ENCODE measurements around the gene IL7R. TPM values are rescaled to one million over a fixed set of nuclear protein-coding genes. Genes with fewer than 3 reads are reported as not detected.

The IL7R gene
- total RNA-seq, 1 experiment from 2014 or later: not detected

DNA sequence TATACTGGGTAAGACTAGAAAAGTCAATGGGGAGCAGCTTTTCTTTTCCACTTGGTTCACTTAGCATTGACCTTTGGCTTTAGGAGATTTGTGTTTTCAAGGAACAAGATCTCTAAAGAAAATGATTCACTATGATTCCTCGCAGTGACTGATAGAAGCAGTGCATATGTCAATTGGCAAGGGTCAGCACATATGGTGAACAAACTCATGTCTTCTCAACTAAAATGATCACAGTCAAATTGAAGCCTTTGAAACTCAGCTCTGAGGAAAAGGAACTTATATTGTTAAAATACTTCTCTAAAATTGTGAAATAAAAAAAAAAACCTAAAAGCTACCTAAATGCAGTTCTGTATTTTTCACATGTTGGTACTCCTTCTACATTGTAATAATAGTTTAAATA lies 43.2 kb upstream of the IL7R start:
- Histone ChIP-seq H3K27me3 (replicated peaks; ENCODE audit: control insufficient read depth, insufficient read depth, low read length) (no peaks in the 10 kb centered on the region), H3K36me3 (ENCODE audit: control insufficient read depth, insufficient read depth, low read length) (no peaks in the 10 kb centered on the region), H3K4me1 (0 out of 2 replicates have a peak, but pooled peaks cover 5% of the 10 kb centered on the region), H3K9me3 (no peaks in the 10 kb centered on the region), H3K4me3 (ENCODE audit: low read depth, low read length) (no peak overlapping the region)
- H3K4me1 Mint-ChIP-seq (ENCODE audit: low read depth, unreplicated experiment): no peaks in the 10 kb centered on the region
- no peak for DNase-seq
- H3K27ac Mint-ChIP-seq (ENCODE audit: unreplicated experiment): no peak overlapping the region
- intact Hi-C loops (cut with micrococcal nuclease; ENCODE audit: unreplicated experiment): no loop called here
- no peak overlapping the region for H3K4me3 Mint-ChIP-seq (ENCODE audit: unreplicated experiment)
- no peaks in the 10 kb centered on the region for H3K36me3 Mint-ChIP-seq (ENCODE audit: insufficient read depth, unreplicated experiment)
- ChIA-PET CTCF (interaction anchor here (0.8 to 0.9 kb wide), 2 partner anchors 28 to 111 kb away, joined by 3 read pairs; no protein-coding TSS in a partner anchor), POLR2A (no interaction called here)
- TF ChIP-seq, protein P1, sequence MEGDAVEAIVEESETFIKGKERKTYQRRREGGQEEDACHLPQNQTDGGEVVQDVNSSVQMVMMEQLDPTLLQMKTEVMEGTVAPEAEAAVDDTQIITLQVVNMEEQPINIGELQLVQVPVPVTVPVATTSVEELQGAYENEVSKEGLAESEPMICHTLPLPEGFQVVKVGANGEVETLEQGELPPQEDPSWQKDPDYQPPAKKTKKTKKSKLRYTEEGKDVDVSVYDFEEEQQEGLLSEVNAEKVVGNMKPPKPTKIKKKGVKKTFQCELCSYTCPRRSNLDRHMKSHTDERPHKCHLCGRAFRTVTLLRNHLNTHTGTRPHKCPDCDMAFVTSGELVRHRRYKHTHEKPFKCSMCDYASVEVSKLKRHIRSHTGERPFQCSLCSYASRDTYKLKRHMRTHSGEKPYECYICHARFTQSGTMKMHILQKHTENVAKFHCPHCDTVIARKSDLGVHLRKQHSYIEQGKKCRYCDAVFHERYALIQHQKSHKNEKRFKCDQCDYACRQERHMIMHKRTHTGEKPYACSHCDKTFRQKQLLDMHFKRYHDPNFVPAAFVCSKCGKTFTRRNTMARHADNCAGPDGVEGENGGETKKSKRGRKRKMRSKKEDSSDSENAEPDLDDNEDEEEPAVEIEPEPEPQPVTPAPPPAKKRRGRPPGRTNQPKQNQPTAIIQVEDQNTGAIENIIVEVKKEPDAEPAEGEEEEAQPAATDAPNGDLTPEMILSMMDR (IDR thresholded peaks at IDR 0.05; ENCODE audit: insufficient read depth in 1 of 2, low read depth in 1 of 2, low read length in 1 of 2, severe bottlenecking in 1 of 2, unreplicated experiment in 1 of 2): no peak
- BruUV-seq (replicated peaks): no TSS peak
- H3K9me3 Mint-ChIP-seq (ENCODE audit: unreplicated experiment): no peaks in the 10 kb centered on the region
- H3K27me3 Mint-ChIP-seq (ENCODE audit: insufficient read depth, unreplicated experiment): no peaks in the 10 kb centered on the region

DNA sequence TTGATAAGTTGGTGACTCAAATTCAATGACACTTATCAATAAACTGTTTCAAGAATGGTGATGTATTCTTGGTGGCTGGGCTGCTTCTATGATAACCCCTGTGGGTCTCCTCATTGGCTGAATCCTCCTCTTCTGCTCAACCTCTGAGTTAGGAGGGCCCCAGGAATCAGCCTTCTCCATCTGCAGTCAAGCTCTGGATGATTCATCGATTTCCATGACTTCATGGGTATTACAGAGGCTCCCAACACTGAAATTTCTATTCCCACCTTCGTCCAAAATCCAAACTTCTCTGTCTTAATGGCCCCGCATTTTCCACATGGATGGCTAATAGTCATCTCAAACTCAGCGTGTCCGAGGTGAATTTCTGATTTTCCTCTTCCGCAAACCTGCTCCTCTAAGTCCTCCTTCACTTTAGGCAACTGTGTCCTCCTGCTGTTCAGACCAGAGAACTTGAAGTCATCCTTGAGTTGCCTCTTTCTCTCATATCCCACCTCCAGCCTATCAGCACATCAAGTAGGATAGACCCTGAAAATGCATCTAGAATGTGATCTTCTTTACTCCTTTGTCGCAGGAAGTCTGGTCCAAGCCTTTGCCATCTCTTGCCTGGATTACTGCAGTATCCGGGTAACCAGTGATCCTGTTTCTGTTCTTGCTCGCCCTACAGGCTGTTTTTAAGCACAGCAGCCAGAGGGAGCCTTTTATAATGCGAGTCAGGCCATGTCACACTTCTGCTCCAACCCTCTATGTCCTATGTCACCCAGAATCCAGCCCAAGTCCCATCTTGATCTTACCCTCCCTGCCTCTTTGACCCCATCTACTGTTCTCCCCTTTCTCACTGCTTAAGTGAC lies 41.4 kb upstream of the IL7R start:
- Mint-ChIP-seq H3K36me3 (ENCODE audit: insufficient read depth, unreplicated experiment) (no peaks in the 10 kb centered on the region), H3K27me3 (ENCODE audit: insufficient read depth, unreplicated experiment) (no peaks in the 10 kb centered on the region), H3K4me1 (ENCODE audit: low read depth, unreplicated experiment) (peaks cover 7% of the 10 kb centered on the region), H3K4me3 (ENCODE audit: unreplicated experiment) (no peak overlapping the region), H3K9me3 (ENCODE audit: unreplicated experiment) (no peaks in the 10 kb centered on the region), H3K27ac (ENCODE audit: unreplicated experiment) (no peak overlapping the region)
- no peak overlapping the region for H3K4me3 ChIP-seq (ENCODE audit: low read depth, low read length)
- 0 out of 2 replicates have a peak, but pooled peaks cover 14% of the 10 kb centered on the region for H3K4me1 ChIP-seq
- ChIA-PET POLR2A (no interaction called here), CTCF (no interaction called here)
- no TSS peak for BruUV-seq (replicated peaks)
- H3K9me3 ChIP-seq: no peaks in the 10 kb centered on the region
- peak; percentile 52 to 56 for DNase-seq
- intact Hi-C loops (cut with micrococcal nuclease; ENCODE audit: unreplicated experiment): loop anchor here (1.0 kb wide), 1 partner anchor 38 kb away; no protein-coding TSS in a partner anchor
- H3K27me3 ChIP-seq (replicated peaks; ENCODE audit: control insufficient read depth, insufficient read depth, low read length): no peaks in the 10 kb centered on the region
- no peaks in the 10 kb centered on the region for H3K36me3 ChIP-seq (ENCODE audit: control insufficient read depth, insufficient read depth, low read length)
- TF ChIP-seq, protein P1 (IDR thresholded peaks at IDR 0.05; ENCODE audit: insufficient read depth in 1 of 2, low read depth in 1 of 2, low read length in 1 of 2, severe bottlenecking in 1 of 2, unreplicated experiment in 1 of 2): peak; percentile 58 to 70

DNA sequence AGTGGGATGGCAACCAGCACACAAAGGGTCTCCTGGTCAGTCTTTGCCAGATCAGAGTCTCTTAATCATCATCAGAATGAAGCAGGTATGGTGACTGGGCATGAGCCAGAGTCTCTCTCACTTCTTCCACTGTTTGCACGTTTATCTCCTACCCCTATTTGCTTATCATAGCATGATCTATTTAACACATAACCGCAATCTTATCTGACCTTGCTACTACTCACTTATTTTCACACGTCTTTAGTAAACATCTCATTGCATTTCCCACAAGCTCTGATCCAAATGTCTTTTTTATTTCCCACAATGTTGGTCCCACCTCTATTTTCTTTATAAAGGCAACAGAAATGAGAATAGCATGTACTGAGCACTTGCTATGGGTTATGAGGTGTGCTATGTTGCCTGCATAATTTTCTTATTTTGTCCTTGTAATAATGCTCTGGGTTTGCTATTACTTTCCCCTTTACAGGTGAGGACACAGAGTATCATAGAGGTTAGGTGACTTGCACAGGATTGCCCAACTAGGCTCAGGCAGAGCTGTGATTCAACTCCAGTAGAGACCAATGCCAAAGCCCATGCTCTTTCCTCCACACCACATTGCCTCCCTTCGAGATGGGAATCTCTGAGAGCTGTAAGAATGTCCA lies 39.7 kb upstream of the IL7R start:
- Histone ChIP-seq H3K4me3 (ENCODE audit: low read depth, low read length) (no peak overlapping the region), H3K27me3 (replicated peaks; ENCODE audit: control insufficient read depth, insufficient read depth, low read length) (no peaks in the 10 kb centered on the region), H3K9me3 (no peaks in the 10 kb centered on the region), H3K36me3 (ENCODE audit: control insufficient read depth, insufficient read depth, low read length) (no peaks in the 10 kb centered on the region), H3K4me1 (0 out of 2 replicates have a peak, but pooled peaks cover 14% of the 10 kb centered on the region)
- H3K27me3 Mint-ChIP-seq (ENCODE audit: insufficient read depth, unreplicated experiment): no peaks in the 10 kb centered on the region
- ChIA-PET CTCF (no interaction called here), POLR2A (no interaction called here)
- H3K4me3 Mint-ChIP-seq (ENCODE audit: unreplicated experiment): no peak overlapping the region
- no peak overlapping the region for H3K27ac Mint-ChIP-seq (ENCODE audit: unreplicated experiment)
- TF ChIP-seq, protein P1 (IDR thresholded peaks at IDR 0.05; ENCODE audit: insufficient read depth in 1 of 2, low read depth in 1 of 2, low read length in 1 of 2, severe bottlenecking in 1 of 2, unreplicated experiment in 1 of 2): no peak
- peaks cover 9% of the 10 kb centered on the region for H3K9me3 Mint-ChIP-seq (ENCODE audit: unreplicated experiment)
- H3K36me3 Mint-ChIP-seq (ENCODE audit: insufficient read depth, unreplicated experiment): no peaks in the 10 kb centered on the region
- no peak for DNase-seq
- intact Hi-C loops (cut with micrococcal nuclease; ENCODE audit: unreplicated experiment): no loop called here
- BruUV-seq (replicated peaks): no TSS peak
- H3K4me1 Mint-ChIP-seq (ENCODE audit: low read depth, unreplicated experiment): peaks cover 7% of the 10 kb centered on the region

All from Caco-2 (cell line).